ENCODE results near the gene CXCR4. TPM values are rescaled to one million over a fixed set of nuclear protein-coding genes. Genes with fewer than 3 reads are reported as not detected.

CXCR4 gene
- total and polyA plus RNA-seq, 9 of the 15 experiments (the other 6 are each of a cell fraction or from before 2014, with no cell fraction given) = 0.07 to 0.45 (median 0.17) TPM; not detected in 3

GRCh38 chr2:136080114-136080513 lies 37.8 kb downstream of the CXCR4 start:
- intact Hi-C loops (cut with micrococcal nuclease) = no loop called here
- ChIA-PET POLR2A (interaction anchor here (0.7 kb wide), 1 partner anchor 108 kb away, joined by 4 read pairs; no protein-coding TSS in a partner anchor), CTCF (ENCODE audit: low intra/inter-chr PET ratio) (no interaction called here)
- no peaks in the 10 kb centered on the region for H3K4me1 ChIP-seq (replicated peaks in 1 of 2; ENCODE audit: control insufficient read depth in 2 of 2, insufficient read depth in 2 of 2, low read length in 2 of 2)
- H3K9me1 ChIP-seq (ENCODE audit: control insufficient read depth, insufficient read depth, low read length) = no peaks in the 10 kb centered on the region
- no peak overlapping the region for H3K9ac ChIP-seq (ENCODE audit: insufficient read depth in 1 of 2, low read depth in 2 of 2, low read length in 2 of 2)
- no peak for DNase-seq (ENCODE audit: extremely low read depth in 1 of 4, low spot score in 3 of 4)
- TF ChIP-seq ZNF184 (CRISPR knock-in tag; IDR thresholded peaks at IDR 0.05) (no peak), FOXM1 (IDR thresholded peaks at IDR 0.05; ENCODE audit: low read depth) (no peak), FOXM1 (CRISPR knock-in tag; IDR thresholded peaks at IDR 0.05; ENCODE audit: low read depth) (no peak), NR2C2 (CRISPR knock-in tag; IDR thresholded peaks at IDR 0.05) (no peak), NR2C2 (tag; IDR thresholded peaks at IDR 0.05) (no peak), SMAD3 (CRISPR knock-in tag; conservative IDR thresholded peaks at IDR 0.05) (no peak), RUNX1 (IDR thresholded peaks at IDR 0.05; ENCODE audit: low read depth) (no peak), PTTG1 (tag; IDR thresholded peaks at IDR 0.05; ENCODE audit: low read depth) (no peak), UBTF (IDR thresholded peaks at IDR 0.05; ENCODE audit: borderline replicate concordance in 1 of 2, low read depth in 2 of 2, low read length in 2 of 2) (no peak), NCOA1 (IDR thresholded peaks at IDR 0.05; ENCODE audit: low read depth) (no peak), ZNF766 (CRISPR knock-in tag; conservative IDR thresholded peaks at IDR 0.05) (no peak), SNAPC5 (CRISPR knock-in tag; IDR thresholded peaks at IDR 0.05) (no peak), ZC3H8 (IDR thresholded peaks at IDR 0.05) (no peak), CBFA2T3 (IDR thresholded peaks at IDR 0.05) (no peak), ZC3H11A (IDR thresholded peaks at IDR 0.05; ENCODE audit: low read depth, low read length) (no peak), NUFIP1 (IDR thresholded peaks at IDR 0.05; ENCODE audit: partially characterized antibody) (no peak), HNRNPH1 (optimal IDR thresholded peaks at IDR 0.05; ENCODE audit: low read depth, low read length) (no peak), RNF2 (IDR thresholded peaks at IDR 0.05) (no peak)
- no peaks in the 10 kb centered on the region for H3K9me3 ChIP-seq (replicated peaks; ENCODE audit: control insufficient read depth, insufficient read depth, low read depth, low read length)
- BruUV-seq (replicated peaks) = no TSS peak
- H3K27ac ChIP-seq (ENCODE audit: extremely low read depth, low read depth, low read length) = no peak overlapping the region
- H3K4me3 ChIP-seq = no peak overlapping the region
- H4K20me1 ChIP-seq (replicated peaks; ENCODE audit: control insufficient read depth, insufficient read depth, low read length) = no peaks in the 10 kb centered on the region; the same call in 1 of the 2 replicates
- peaks cover 0 to 4% of the 10 kb centered on the region in 2 experiments; a peak in 2 of 5 replicates for H3K27me3 ChIP-seq (ENCODE audit: control insufficient read depth in 2 of 2, insufficient read depth in 2 of 2, low read length in 2 of 2)
- FAIRE-seq = no peak
- in situ Hi-C loops (cut with MboI) = no loop called here
- no peak for ATAC-seq
- H3K79me2 ChIP-seq (ENCODE audit: control insufficient read depth, insufficient read depth, low read length) = no peaks in the 10 kb centered on the region
- H3K4me2 ChIP-seq (ENCODE audit: insufficient read depth, low read length) = no peak overlapping the region
- H3K36me3 ChIP-seq (ENCODE audit: control insufficient read depth, insufficient read depth, low read length) = no peaks in the 10 kb centered on the region
- 0% methylated on average over 2 of the region's 2 CpGs for WGBS (ENCODE audit: insufficient coverage, low coverage, missing lambda C conversion rate)
- H2AFZ ChIP-seq (ENCODE audit: low read depth, low read length) = no peak overlapping the region

Measured in K562 (cell line).